GM12874 (cell line): ENCODE data around the gene FECH.

Experiments used
- TF ChIP-seq, protein P1 (sequence below): IDR thresholded peaks from 2 replicates; pipeline ENCODE4 v1.5.1; 2011; ENCODE audit warnings: low read depth, mild to moderate bottlenecking, control low read depth, low read length, moderate library complexity; ENCODE audit not compliant: insufficient read depth

The FECH gene

DNA sequence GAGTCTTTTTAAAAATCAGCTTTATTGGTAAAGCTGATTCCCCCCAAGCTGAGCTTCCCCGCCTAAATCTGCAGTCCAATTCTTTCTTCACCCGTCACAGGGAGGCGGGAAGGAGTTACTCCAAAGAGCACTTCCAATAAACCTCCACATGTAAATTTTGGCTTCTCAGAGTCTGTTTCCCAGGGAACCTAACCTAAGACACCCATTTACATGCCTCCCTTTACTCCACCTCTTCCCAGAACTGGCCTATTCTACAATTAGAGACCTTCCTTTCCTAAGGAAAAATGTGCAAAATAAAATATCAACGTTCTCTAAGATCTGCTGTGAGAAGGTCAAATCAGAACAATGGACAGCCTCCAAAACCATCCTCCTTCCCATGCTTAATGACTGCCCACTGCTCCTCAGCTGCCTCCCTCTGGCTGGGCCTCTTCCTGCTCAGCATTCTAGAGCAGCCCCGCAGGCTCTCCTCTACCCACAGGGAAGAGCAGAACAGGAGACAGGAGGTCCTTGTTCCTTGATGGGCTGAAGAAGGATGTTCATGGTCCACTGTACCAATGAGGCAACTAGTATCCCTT is 87.7 kb downstream of the FECH start:
- TF ChIP-seq, protein P1, sequence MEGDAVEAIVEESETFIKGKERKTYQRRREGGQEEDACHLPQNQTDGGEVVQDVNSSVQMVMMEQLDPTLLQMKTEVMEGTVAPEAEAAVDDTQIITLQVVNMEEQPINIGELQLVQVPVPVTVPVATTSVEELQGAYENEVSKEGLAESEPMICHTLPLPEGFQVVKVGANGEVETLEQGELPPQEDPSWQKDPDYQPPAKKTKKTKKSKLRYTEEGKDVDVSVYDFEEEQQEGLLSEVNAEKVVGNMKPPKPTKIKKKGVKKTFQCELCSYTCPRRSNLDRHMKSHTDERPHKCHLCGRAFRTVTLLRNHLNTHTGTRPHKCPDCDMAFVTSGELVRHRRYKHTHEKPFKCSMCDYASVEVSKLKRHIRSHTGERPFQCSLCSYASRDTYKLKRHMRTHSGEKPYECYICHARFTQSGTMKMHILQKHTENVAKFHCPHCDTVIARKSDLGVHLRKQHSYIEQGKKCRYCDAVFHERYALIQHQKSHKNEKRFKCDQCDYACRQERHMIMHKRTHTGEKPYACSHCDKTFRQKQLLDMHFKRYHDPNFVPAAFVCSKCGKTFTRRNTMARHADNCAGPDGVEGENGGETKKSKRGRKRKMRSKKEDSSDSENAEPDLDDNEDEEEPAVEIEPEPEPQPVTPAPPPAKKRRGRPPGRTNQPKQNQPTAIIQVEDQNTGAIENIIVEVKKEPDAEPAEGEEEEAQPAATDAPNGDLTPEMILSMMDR = no peak
